Esophagus squamous epithelium (tissue), 4 donors: ENCODE data around the gene JHY.

ENCODE experiments used
- POLR2A ChIP-seq, 4 donors: fragments of 450-650 bp; IDR thresholded peaks; one replicate each; pipeline ENCODE4 v1.6.1; 2017; ENCODE audit warnings: antibody characterized with exemption in 4 of 4, mild to moderate bottlenecking in 4 of 4, moderate library complexity in 3 of 4
- TF ChIP-seq, protein P1 (sequence below), 6 experiments: fragments of 450-650 bp in 4 of 6; fragments of 200-600 bp in 2 of 6; sonication (generic) in 2 of 6; IDR thresholded peaks; one replicate each; pipeline ENCODE4 v1.5.1; 2016 to 2019; ENCODE audit warnings: antibody characterized with exemption in 6 of 6, mild to moderate bottlenecking in 4 of 6, moderate library complexity in 4 of 6

- TF ChIP-seq, protein P1, sequence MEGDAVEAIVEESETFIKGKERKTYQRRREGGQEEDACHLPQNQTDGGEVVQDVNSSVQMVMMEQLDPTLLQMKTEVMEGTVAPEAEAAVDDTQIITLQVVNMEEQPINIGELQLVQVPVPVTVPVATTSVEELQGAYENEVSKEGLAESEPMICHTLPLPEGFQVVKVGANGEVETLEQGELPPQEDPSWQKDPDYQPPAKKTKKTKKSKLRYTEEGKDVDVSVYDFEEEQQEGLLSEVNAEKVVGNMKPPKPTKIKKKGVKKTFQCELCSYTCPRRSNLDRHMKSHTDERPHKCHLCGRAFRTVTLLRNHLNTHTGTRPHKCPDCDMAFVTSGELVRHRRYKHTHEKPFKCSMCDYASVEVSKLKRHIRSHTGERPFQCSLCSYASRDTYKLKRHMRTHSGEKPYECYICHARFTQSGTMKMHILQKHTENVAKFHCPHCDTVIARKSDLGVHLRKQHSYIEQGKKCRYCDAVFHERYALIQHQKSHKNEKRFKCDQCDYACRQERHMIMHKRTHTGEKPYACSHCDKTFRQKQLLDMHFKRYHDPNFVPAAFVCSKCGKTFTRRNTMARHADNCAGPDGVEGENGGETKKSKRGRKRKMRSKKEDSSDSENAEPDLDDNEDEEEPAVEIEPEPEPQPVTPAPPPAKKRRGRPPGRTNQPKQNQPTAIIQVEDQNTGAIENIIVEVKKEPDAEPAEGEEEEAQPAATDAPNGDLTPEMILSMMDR (IDR thresholded peaks at IDR 0.05): no peak
- no peak for TF ChIP-seq POLR2A (IDR thresholded peaks at IDR 0.05)
These were observed 55.4 kb downstream of the JHY start for GRCh38 chr11:122937983-122938382.
